ENCODE data around the gene RNLS.

DNA sequence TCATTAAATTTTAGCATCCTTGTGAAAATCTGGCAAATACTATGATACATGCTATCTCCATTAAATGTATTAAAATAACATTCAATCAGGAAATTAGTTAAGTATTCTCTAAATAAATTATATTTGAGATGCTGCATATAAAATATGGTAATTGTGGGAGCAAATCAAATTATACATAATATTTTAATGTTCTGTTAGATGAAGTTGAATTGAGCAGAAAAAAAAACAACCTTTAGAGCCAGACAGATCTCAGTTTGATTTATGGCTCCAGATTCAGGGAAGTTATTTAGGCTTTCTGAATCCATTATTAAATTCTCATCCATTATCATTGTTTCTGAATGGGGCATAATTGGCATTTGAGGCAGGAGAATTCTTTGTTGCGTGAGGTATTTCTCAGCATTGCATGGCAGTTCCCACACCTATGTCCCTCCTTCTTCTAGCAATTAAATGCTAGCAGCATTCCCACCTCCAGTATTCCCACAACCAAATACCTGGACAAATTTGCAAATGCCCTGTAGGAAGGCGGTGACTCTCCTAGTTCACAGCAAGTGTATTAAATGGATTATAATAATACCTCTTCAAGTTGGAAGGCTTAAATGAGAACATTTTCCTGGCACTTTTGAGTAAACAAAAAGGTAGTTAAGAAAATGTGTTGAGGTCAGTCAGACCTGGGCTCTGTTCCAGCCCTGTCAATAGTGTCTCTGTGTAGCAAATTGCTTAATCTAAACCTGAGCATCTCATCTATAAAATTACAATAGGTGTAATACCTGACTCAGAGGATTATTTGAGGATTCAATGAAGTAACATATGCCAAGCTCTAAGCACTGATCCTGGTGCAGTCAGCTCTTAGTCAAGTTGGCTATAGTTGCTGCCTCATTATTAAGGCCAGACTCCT, 108.9 kb downstream of the RNLS start:
- TF ChIP-seq, protein P1, sequence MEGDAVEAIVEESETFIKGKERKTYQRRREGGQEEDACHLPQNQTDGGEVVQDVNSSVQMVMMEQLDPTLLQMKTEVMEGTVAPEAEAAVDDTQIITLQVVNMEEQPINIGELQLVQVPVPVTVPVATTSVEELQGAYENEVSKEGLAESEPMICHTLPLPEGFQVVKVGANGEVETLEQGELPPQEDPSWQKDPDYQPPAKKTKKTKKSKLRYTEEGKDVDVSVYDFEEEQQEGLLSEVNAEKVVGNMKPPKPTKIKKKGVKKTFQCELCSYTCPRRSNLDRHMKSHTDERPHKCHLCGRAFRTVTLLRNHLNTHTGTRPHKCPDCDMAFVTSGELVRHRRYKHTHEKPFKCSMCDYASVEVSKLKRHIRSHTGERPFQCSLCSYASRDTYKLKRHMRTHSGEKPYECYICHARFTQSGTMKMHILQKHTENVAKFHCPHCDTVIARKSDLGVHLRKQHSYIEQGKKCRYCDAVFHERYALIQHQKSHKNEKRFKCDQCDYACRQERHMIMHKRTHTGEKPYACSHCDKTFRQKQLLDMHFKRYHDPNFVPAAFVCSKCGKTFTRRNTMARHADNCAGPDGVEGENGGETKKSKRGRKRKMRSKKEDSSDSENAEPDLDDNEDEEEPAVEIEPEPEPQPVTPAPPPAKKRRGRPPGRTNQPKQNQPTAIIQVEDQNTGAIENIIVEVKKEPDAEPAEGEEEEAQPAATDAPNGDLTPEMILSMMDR (IDR thresholded peaks at IDR 0.05): no peak
- TF ChIP-seq POLR2A (IDR thresholded peaks at IDR 0.05): no peak

All from testis (tissue), 2 donors.